ENCODE results near the gene AKAP6. TPM values are rescaled to one million over a fixed set of nuclear protein-coding genes. Genes with fewer than 3 reads are reported as not detected.

AKAP6 gene
- total and polyA plus RNA-seq, 4 donors = 0.42 to 3.2 (median 1.7) TPM

DNA sequence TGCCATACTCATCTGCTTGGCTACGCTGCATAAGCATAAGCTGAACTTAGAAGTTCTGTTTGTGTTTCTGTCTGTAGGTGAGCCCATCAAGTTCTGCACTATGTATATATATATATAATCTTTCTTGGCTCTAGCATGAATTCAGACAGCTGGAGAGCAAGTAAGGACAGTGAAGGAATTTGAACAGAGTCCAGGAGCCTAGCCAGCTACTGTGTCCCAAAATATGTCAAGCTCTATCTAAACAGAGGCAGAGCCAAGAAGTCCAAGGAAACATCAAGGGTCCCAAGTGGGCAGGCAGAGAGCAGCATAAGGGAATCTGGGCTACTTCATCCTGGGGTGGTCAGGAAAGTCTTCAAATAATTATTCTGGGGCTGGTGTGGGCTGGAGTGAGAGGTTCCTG is 491.1 kb downstream of the AKAP6 start:
- H3K9ac ChIP-seq (ENCODE audit: low read depth in 1 of 2, low read length in 2 of 2) = no peak overlapping the region
- 88% methylated on average over 1 of the region's 1 CpG for WGBS
- DNase-seq (ENCODE audit: low spot score) = no peak
- no peak overlapping the region for H3K27ac ChIP-seq (ENCODE audit: low read depth in 1 of 2, low read length in 2 of 2)
- no peaks in the 10 kb centered on the region for H3K9me3 ChIP-seq (ENCODE audit: control insufficient read depth in 4 of 4, low read length in 3 of 4)
- no peaks in the 10 kb centered on the region for H3K4me1 ChIP-seq (ENCODE audit: control insufficient read depth in 4 of 4, insufficient read depth in 4 of 4, low read length in 3 of 4)
- no peak overlapping the region for H3K4me3 ChIP-seq (ENCODE audit: low read depth in 1 of 3, low read length in 3 of 3)
- H3K36me3 ChIP-seq (ENCODE audit: control insufficient read depth in 4 of 4, insufficient read depth in 3 of 4, low read depth in 1 of 4, low read length in 3 of 4) = no peaks in the 10 kb centered on the region
- H3K27me3 ChIP-seq (ENCODE audit: control insufficient read depth in 4 of 4, insufficient read depth in 4 of 4, low read length in 3 of 4) = no peaks in the 10 kb centered on the region
- TF ChIP-seq NR2F2 (IDR thresholded peaks at IDR 0.05) = no peak
- TF ChIP-seq YY1 (IDR thresholded peaks at IDR 0.05) = no peak
- no peak for TF ChIP-seq JUND (IDR thresholded peaks at IDR 0.05)
- TF ChIP-seq TAF1 (conservative IDR thresholded peaks at IDR 0.05) = no peak
- TF ChIP-seq RAD21 (IDR thresholded peaks at IDR 0.05) = no peak
- no peak for TF ChIP-seq REST (IDR thresholded peaks at IDR 0.05)
- no peak for TF ChIP-seq SP1 (IDR thresholded peaks at IDR 0.05)
- no peak for TF ChIP-seq FOXA1 (IDR thresholded peaks at IDR 0.05)
- TF ChIP-seq EGR1 (IDR thresholded peaks at IDR 0.05; ENCODE audit: low read depth in 2 of 2) = no peak
- no peak for TF ChIP-seq GABPA (IDR thresholded peaks at IDR 0.05 in 1 of 2, conservative IDR thresholded peaks at IDR 0.05 in 1 of 2)
- TF ChIP-seq, protein P1, sequence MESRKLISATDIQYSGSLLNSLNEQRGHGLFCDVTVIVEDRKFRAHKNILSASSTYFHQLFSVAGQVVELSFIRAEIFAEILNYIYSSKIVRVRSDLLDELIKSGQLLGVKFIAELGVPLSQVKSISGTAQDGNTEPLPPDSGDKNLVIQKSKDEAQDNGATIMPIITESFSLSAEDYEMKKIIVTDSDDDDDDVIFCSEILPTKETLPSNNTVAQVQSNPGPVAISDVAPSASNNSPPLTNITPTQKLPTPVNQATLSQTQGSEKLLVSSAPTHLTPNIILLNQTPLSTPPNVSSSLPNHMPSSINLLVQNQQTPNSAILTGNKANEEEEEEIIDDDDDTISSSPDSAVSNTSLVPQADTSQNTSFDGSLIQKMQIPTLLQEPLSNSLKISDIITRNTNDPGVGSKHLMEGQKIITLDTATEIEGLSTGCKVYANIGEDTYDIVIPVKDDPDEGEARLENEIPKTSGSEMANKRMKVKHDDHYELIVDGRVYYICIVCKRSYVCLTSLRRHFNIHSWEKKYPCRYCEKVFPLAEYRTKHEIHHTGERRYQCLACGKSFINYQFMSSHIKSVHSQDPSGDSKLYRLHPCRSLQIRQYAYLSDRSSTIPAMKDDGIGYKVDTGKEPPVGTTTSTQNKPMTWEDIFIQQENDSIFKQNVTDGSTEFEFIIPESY (IDR thresholded peaks at IDR 0.05) = no peak
- TF ChIP-seq MAX (IDR thresholded peaks at IDR 0.05) = no peak

DNA sequence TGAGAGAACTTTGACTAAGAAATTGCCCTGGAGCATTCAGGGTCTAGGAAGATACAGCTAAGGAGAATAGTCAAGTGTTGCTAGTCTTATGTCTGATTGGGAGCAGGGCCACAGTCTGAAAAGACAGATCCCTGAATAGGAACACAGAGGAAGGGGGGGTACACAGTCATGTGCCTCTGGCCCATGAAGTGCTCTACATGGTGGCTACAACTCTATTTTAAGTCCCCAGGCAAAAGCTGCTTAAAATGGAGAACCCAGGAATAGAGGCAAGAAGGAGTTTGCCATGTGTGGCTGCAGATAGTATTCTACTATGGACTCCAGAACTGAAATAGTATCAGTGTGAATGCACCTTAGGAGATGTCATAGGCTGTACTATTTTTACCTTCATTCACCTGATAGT is 491.6 kb downstream of the AKAP6 start:
- Histone ChIP-seq H3K27me3 (ENCODE audit: control insufficient read depth in 4 of 4, insufficient read depth in 4 of 4, low read length in 3 of 4) (no peaks in the 10 kb centered on the region), H3K4me3 (ENCODE audit: low read depth in 1 of 3, low read length in 3 of 3) (no peak overlapping the region), H3K9ac (ENCODE audit: low read depth in 1 of 2, low read length in 2 of 2) (no peak overlapping the region), H3K4me1 (ENCODE audit: control insufficient read depth in 4 of 4, insufficient read depth in 4 of 4, low read length in 3 of 4) (no peaks in the 10 kb centered on the region), H3K9me3 (ENCODE audit: control insufficient read depth in 4 of 4, low read length in 3 of 4) (no peaks in the 10 kb centered on the region), H3K27ac (ENCODE audit: low read depth in 1 of 2, low read length in 2 of 2) (no peak overlapping the region), H3K36me3 (ENCODE audit: control insufficient read depth in 4 of 4, insufficient read depth in 3 of 4, low read depth in 1 of 4, low read length in 3 of 4) (no peaks in the 10 kb centered on the region)
- no peak for TF ChIP-seq SP1 (IDR thresholded peaks at IDR 0.05)
- TF ChIP-seq HNF4G (IDR thresholded peaks at IDR 0.05) = no peak
- no peak for TF ChIP-seq GABPA (IDR thresholded peaks at IDR 0.05 in 1 of 2, conservative IDR thresholded peaks at IDR 0.05 in 1 of 2)
- no peak for TF ChIP-seq HNF4A (conservative IDR thresholded peaks at IDR 0.05)
- no peak for TF ChIP-seq RXRA (IDR thresholded peaks at IDR 0.05)
- TF ChIP-seq, protein P2, sequence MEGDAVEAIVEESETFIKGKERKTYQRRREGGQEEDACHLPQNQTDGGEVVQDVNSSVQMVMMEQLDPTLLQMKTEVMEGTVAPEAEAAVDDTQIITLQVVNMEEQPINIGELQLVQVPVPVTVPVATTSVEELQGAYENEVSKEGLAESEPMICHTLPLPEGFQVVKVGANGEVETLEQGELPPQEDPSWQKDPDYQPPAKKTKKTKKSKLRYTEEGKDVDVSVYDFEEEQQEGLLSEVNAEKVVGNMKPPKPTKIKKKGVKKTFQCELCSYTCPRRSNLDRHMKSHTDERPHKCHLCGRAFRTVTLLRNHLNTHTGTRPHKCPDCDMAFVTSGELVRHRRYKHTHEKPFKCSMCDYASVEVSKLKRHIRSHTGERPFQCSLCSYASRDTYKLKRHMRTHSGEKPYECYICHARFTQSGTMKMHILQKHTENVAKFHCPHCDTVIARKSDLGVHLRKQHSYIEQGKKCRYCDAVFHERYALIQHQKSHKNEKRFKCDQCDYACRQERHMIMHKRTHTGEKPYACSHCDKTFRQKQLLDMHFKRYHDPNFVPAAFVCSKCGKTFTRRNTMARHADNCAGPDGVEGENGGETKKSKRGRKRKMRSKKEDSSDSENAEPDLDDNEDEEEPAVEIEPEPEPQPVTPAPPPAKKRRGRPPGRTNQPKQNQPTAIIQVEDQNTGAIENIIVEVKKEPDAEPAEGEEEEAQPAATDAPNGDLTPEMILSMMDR (IDR thresholded peaks at IDR 0.05; ENCODE audit: low read depth, low read length, missing input control) = no peak
- TF ChIP-seq RAD21 (IDR thresholded peaks at IDR 0.05) = no peak
- TF ChIP-seq ATF3 (IDR thresholded peaks at IDR 0.05) = no peak
- no peak for TF ChIP-seq FOXA1 (IDR thresholded peaks at IDR 0.05)
- TF ChIP-seq EGR1 (IDR thresholded peaks at IDR 0.05; ENCODE audit: low read depth in 2 of 2) = no peak
- TF ChIP-seq MAX (IDR thresholded peaks at IDR 0.05) = no peak
- no peak for TF ChIP-seq YY1 (IDR thresholded peaks at IDR 0.05)
- TF ChIP-seq TAF1 (conservative IDR thresholded peaks at IDR 0.05) = no peak
- no peak for TF ChIP-seq JUND (IDR thresholded peaks at IDR 0.05)
- TF ChIP-seq NR2F2 (IDR thresholded peaks at IDR 0.05) = no peak
- no peak for TF ChIP-seq FOXA2 (IDR thresholded peaks at IDR 0.05)
- TF ChIP-seq, protein P1 (IDR thresholded peaks at IDR 0.05) = no peak
- TF ChIP-seq REST (IDR thresholded peaks at IDR 0.05) = no peak
- no peak for DNase-seq (ENCODE audit: low spot score)
